GM18861 (cell line): ENCODE data around the gene SPTLC3.

Source experiments
- ATAC-seq: cut with Tn5 transposase; IDR thresholded peaks from one replicate; pipeline ENCODE4 v1.9.1; 2021; ENCODE audit not compliant: unreplicated experiment

SPTLC3 gene

GRCh38 chr20:12984069-12984765, 24.6 kb upstream of the SPTLC3 start:
- no peak for ATAC-seq

- no peak for ATAC-seq
These were observed 23.9 kb upstream of the SPTLC3 start for GRCh38 chr20:12984863-12985262.

- ATAC-seq: no peak
These were observed 21.5 kb upstream of the SPTLC3 start for GRCh38 chr20:12987261-12987660.

GRCh38 chr20:12989586-12990115, 19.1 kb upstream of the SPTLC3 start:
- ATAC-seq: no peak

GRCh38 chr20:12997128-12997655, 11.6 kb upstream of the SPTLC3 start:
- no peak for ATAC-seq

- ATAC-seq: no peak
These were observed 10.7 kb upstream of the SPTLC3 start for GRCh38 chr20:12998046-12998445.

GRCh38 chr20:12999201-12999600, 9.6 kb upstream of the SPTLC3 start:
- ATAC-seq: no peak

GRCh38 chr20:13002251-13002650, 6.5 kb upstream of the SPTLC3 start:
- ATAC-seq: no peak

GRCh38 chr20:13006825-13007224, 1.9 kb upstream of the SPTLC3 start:
- no peak for ATAC-seq

- no peak for ATAC-seq
These were observed 1.2 kb upstream of the SPTLC3 start for GRCh38 chr20:13007596-13007995.

GRCh38 chr20:13009682-13010406, 1.1 kb downstream of the SPTLC3 start:
- ATAC-seq: peak; percentile 96

GRCh38 chr20:13012886-13013285, 4.1 kb downstream of the SPTLC3 start:
- ATAC-seq: no peak

GRCh38 chr20:13013411-13013810, 4.6 kb downstream of the SPTLC3 start:
- ATAC-seq: no peak

GRCh38 chr20:13017235-13017634, 8.5 kb downstream of the SPTLC3 start:
- no peak for ATAC-seq

GRCh38 chr20:13017883-13018535, 9.2 kb downstream of the SPTLC3 start:
- no peak for ATAC-seq

GRCh38 chr20:13021205-13021970, 12.6 kb downstream of the SPTLC3 start:
- ATAC-seq: no peak

GRCh38 chr20:13022401-13023155, 13.8 kb downstream of the SPTLC3 start:
- no peak for ATAC-seq

GRCh38 chr20:13024596-13024995, 15.8 kb downstream of the SPTLC3 start:
- no peak for ATAC-seq

- no peak for ATAC-seq
These were observed 16.4 kb downstream of the SPTLC3 start for GRCh38 chr20:13025181-13025580.

- ATAC-seq: no peak
These were observed 19.2 kb downstream of the SPTLC3 start for GRCh38 chr20:13028001-13028400.
